Measurements from ENCODE around the gene PSMD1. TPM values are rescaled to one million over a fixed set of nuclear protein-coding genes. Genes with fewer than 3 reads are reported as not detected.

The PSMD1 gene
- total RNA-seq, 1 donor from 2014 or later = 132 TPM

DNA sequence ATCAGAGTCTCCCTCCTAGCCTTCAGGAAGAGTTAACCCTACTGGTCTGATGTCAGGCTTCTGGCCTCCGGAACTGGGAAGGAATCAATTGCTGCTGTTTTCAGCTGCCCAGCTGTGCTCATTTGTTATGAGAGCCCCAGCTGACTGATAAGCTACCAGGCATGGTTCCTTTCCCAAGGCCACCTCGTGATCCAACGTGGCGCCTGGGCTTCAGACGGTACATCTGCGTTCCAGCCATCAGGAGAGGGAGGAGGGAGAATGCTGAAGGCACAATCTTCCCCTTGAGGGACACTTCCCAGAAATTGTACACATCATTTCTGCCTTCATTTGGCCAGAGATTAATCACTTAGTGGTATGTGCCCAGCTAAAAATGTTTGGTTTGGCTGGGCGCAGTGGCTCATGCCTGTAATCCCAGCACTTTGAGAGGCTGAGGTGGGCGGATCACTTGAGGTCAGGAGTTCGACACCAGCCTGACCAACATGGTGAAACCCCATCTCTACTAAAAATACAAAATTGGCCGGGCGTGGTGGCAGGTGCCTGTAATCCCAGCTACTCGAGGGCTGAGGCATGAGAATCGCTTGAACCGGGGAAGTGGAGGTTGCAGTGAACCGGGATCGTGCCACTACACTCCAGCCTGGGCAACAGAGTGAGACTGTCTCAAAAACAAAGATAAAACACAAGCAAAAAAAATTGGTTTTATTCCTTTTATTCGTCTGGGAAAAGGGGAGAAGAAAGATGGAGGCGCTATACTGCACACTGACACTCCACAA lies 131.3 kb downstream of the PSMD1 start:
- Histone ChIP-seq H3K27ac (no peak overlapping the region), H3K36me3 (no peaks in the 10 kb centered on the region), H3K4me3 (no peak overlapping the region), H3K9me3 (ENCODE audit: low read depth) (no peaks in the 10 kb centered on the region), H4K20me1 (ENCODE audit: low read depth) (no peaks in the 10 kb centered on the region), H2AFZ (replicated peaks) (no peak overlapping the region), H3K9ac (no peak overlapping the region), H3K4me2 (no peak overlapping the region), H3K4me1 (peaks cover 21% of the 10 kb centered on the region), H3K27me3 (no peaks in the 10 kb centered on the region), H3F3A (ENCODE audit: low read depth) (peaks cover 30% of the 10 kb centered on the region), H3K79me2 (ENCODE audit: low read depth) (no peaks in the 10 kb centered on the region)
- H3K27ac Mint-ChIP-seq = no peak overlapping the region
- DNase-seq (ENCODE audit: low spot score) = no peak
- no peaks in the 10 kb centered on the region for H3K36me3 Mint-ChIP-seq
- H3K27me3 Mint-ChIP-seq (ENCODE audit: insufficient read depth, low read depth) = peaks cover 2% of the 10 kb centered on the region
- TF ChIP-seq, protein P1, sequence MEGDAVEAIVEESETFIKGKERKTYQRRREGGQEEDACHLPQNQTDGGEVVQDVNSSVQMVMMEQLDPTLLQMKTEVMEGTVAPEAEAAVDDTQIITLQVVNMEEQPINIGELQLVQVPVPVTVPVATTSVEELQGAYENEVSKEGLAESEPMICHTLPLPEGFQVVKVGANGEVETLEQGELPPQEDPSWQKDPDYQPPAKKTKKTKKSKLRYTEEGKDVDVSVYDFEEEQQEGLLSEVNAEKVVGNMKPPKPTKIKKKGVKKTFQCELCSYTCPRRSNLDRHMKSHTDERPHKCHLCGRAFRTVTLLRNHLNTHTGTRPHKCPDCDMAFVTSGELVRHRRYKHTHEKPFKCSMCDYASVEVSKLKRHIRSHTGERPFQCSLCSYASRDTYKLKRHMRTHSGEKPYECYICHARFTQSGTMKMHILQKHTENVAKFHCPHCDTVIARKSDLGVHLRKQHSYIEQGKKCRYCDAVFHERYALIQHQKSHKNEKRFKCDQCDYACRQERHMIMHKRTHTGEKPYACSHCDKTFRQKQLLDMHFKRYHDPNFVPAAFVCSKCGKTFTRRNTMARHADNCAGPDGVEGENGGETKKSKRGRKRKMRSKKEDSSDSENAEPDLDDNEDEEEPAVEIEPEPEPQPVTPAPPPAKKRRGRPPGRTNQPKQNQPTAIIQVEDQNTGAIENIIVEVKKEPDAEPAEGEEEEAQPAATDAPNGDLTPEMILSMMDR (IDR thresholded peaks at IDR 0.05) = no peak
- no peak for TF ChIP-seq EZH2 (IDR thresholded peaks at IDR 0.05)
- no peak for TF ChIP-seq EZH2phosphoT487 (IDR thresholded peaks at IDR 0.05)
- H3K9me3 Mint-ChIP-seq = no peaks in the 10 kb centered on the region
- H3K4me1 Mint-ChIP-seq = peaks cover 10% of the 10 kb centered on the region
- no peak overlapping the region for H3K4me3 Mint-ChIP-seq

DNA sequence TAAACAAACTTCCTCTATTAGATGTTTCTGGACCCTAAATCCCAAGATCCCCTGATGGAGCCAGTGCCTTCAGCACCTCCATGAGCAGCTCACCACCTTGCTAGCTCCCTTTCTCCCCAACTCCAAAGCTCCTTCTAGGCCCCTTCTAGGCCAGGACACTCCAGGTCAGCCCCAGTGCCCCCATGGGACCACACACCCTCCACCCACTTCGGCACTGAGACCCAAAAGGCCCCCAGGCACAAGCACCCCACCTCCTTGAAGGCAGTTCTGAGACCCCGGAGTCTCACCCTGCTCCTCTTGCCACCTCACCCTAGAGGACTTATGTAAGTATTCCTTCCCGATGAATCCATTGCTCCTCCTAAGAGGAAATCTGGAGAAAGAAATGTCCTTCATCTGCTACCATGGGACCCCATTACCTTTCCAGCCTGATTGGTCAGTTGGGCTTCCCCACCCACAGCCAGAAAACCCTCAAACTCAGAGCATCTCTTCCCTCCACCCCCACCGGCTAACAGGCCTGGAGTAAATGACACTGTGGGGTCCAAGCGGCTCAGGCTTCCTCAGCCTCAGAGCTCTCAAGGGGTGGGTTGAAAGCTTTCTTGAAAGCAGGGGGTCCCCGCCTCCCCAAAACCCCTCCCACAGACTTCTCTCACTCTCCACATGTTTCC lies 132.0 kb downstream of the PSMD1 start:
- Mint-ChIP-seq H3K4me1 (peaks cover 10% of the 10 kb centered on the region), H3K36me3 (no peaks in the 10 kb centered on the region), H3K27me3 (ENCODE audit: insufficient read depth, low read depth) (peaks cover 1% of the 10 kb centered on the region), H3K4me3 (no peak overlapping the region), H3K9me3 (no peaks in the 10 kb centered on the region), H3K27ac (peak overlapping the region; percentile 63)
- H4K20me1 ChIP-seq (ENCODE audit: low read depth) = no peaks in the 10 kb centered on the region
- H3K27ac ChIP-seq = no peak overlapping the region
- H3K27me3 ChIP-seq = no peaks in the 10 kb centered on the region
- no peak overlapping the region for H3K9ac ChIP-seq
- TF ChIP-seq EZH2 (IDR thresholded peaks at IDR 0.05) (no peak), EZH2phosphoT487 (IDR thresholded peaks at IDR 0.05) (no peak)
- TF ChIP-seq, protein P1 (IDR thresholded peaks at IDR 0.05) = no peak
- H3K36me3 ChIP-seq = no peaks in the 10 kb centered on the region
- no peak for DNase-seq (ENCODE audit: low spot score)
- H3K9me3 ChIP-seq (ENCODE audit: low read depth) = no peaks in the 10 kb centered on the region
- no peak overlapping the region for H3K4me3 ChIP-seq
- H3K4me2 ChIP-seq = no peak overlapping the region
- H3K4me1 ChIP-seq = peaks cover 21% of the 10 kb centered on the region
- peaks cover 33% of the 10 kb centered on the region for H3F3A ChIP-seq (ENCODE audit: low read depth)
- H2AFZ ChIP-seq (replicated peaks) = peak overlapping the region; percentile 34
- H3K79me2 ChIP-seq (ENCODE audit: low read depth) = no peaks in the 10 kb centered on the region

DNA sequence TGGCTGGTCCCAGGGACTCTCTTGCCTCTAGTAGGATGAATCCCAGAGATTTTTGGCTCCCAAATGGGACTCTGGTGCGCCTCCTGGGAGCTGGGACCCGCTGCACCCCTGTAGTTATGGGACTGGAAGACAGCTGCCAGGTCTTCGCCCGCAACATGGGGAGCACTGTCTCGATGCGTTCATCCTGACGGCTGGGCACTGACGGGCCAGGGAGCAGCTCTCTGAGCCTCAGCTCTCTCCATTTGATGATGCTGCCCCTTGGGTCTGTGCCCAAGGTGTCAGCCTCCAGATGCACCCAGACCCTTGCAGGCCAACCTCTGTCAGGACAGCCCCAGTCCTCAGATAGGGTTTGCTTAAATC lies 132.5 kb downstream of the PSMD1 start:
- H3K27ac ChIP-seq = no peak overlapping the region
- no peaks in the 10 kb centered on the region for H3K79me2 ChIP-seq (ENCODE audit: low read depth)
- Mint-ChIP-seq H3K4me3 (no peak overlapping the region), H3K27me3 (ENCODE audit: insufficient read depth, low read depth) (no peaks in the 10 kb centered on the region), H3K27ac (no peak overlapping the region), H3K4me1 (peaks cover 10% of the 10 kb centered on the region), H3K9me3 (no peaks in the 10 kb centered on the region), H3K36me3 (no peaks in the 10 kb centered on the region)
- peaks cover 21% of the 10 kb centered on the region for H3K4me1 ChIP-seq
- peaks cover 33% of the 10 kb centered on the region for H3F3A ChIP-seq (ENCODE audit: low read depth)
- DNase-seq (ENCODE audit: low spot score) = no peak
- peak overlapping the region; percentile 34 for H2AFZ ChIP-seq (replicated peaks)
- no peak overlapping the region for H3K4me3 ChIP-seq
- no peak for TF ChIP-seq EZH2phosphoT487 (IDR thresholded peaks at IDR 0.05)
- TF ChIP-seq, protein P1 (IDR thresholded peaks at IDR 0.05) = no peak
- H3K9ac ChIP-seq = no peak overlapping the region
- H3K4me2 ChIP-seq = no peak overlapping the region
- no peaks in the 10 kb centered on the region for H3K27me3 ChIP-seq
- no peaks in the 10 kb centered on the region for H3K9me3 ChIP-seq (ENCODE audit: low read depth)
- H4K20me1 ChIP-seq (ENCODE audit: low read depth) = no peaks in the 10 kb centered on the region
- H3K36me3 ChIP-seq = no peaks in the 10 kb centered on the region

All from neural progenitor cell (in vitro differentiated cells).